Measurements from ENCODE around the gene MYCBPAP.

The MYCBPAP gene

DNA sequence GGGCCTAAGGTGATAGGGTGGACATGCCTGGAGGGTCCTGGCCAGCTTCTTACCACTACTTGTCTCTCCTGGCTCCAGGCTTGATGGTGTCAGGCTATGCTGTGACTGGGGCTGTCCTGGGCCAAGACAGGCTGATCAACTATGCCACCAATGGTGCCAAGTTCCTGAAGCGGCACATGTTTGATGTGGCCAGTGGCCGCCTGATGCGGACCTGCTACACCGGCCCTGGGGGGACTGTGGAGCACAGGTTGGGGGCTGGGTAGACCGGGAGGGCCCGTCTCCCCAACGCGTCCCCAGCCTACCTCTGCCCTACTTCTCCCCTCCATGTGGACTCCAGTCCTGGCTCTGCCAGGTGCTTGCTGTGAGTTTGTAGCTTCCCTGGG, 43.2 kb downstream of the MYCBPAP start:
- H3K4me3 ChIP-seq (replicated peaks; ENCODE audit: low read depth, low read length) = no peak overlapping the region
- TF ChIP-seq, protein P1, sequence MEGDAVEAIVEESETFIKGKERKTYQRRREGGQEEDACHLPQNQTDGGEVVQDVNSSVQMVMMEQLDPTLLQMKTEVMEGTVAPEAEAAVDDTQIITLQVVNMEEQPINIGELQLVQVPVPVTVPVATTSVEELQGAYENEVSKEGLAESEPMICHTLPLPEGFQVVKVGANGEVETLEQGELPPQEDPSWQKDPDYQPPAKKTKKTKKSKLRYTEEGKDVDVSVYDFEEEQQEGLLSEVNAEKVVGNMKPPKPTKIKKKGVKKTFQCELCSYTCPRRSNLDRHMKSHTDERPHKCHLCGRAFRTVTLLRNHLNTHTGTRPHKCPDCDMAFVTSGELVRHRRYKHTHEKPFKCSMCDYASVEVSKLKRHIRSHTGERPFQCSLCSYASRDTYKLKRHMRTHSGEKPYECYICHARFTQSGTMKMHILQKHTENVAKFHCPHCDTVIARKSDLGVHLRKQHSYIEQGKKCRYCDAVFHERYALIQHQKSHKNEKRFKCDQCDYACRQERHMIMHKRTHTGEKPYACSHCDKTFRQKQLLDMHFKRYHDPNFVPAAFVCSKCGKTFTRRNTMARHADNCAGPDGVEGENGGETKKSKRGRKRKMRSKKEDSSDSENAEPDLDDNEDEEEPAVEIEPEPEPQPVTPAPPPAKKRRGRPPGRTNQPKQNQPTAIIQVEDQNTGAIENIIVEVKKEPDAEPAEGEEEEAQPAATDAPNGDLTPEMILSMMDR (IDR thresholded peaks at IDR 0.05; ENCODE audit: low read length, missing control alignments) = no peak
- no peak for DNase-seq (ENCODE audit: low read depth)

DNA sequence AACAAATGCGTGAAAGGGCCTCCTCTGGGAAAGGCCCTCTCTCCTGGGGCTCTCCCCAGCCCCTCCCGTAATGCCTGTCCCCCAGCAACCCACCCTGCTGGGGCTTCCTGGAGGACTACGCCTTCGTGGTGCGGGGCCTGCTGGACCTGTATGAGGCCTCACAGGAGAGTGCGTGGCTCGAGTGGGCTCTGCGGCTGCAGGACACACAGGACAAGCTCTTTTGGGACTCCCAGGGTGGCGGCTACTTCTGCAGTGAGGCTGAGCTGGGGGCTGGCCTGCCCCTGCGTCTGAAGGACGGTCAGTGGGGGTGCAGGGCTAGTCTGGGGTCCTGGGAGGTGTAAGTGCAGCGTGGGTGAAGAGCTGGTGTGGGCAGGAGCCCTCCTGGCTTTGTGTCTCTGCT, 43.6 kb downstream of the MYCBPAP start:
- H3K4me3 ChIP-seq (replicated peaks; ENCODE audit: low read depth, low read length) = no peak overlapping the region
- no peak for DNase-seq (ENCODE audit: low read depth)
- TF ChIP-seq, protein P1 (IDR thresholded peaks at IDR 0.05; ENCODE audit: low read length, missing control alignments) = no peak

DNA sequence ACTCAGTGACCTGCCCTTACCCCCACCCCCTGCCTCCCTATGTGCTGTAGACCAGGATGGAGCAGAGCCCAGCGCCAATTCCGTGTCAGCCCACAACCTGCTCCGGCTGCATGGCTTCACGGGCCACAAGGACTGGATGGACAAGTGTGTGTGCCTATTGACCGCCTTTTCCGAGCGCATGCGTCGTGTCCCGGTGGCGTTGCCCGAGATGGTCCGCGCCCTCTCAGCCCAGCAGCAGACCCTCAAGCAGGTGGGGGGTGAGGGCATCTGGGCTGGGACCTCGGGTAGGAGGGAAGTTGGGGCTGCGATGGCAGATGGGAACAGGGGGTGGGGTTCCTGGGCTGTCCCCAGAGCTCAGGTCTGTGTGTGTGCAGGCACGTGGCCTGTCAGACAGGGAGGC, 46.0 kb downstream of the MYCBPAP start:
- DNase-seq (ENCODE audit: low read depth) = no peak
- TF ChIP-seq, protein P1 (IDR thresholded peaks at IDR 0.05; ENCODE audit: low read length, missing control alignments) = no peak
- H3K4me3 ChIP-seq (replicated peaks; ENCODE audit: low read depth, low read length) = no peak overlapping the region

DNA sequence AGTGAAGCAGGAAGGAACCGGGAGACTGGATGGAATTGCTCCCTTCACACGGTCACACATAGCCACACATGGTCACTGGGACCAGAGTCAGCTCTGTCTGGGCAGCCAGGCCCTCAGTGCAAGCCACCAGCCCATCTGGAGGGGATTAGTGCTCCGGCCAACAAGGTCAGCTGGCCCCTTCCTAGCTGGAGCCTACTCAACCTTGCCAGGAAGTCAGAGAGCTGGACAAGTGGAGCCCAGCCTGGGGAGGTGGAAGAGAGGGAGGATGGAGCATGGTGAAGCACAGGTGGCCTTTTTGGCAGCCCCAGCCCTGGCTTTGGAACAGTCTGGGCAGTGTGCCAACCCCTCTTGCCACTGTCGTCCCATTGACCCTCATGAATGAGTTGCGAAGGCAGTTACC, 48.6 kb downstream of the MYCBPAP start:
- DNase-seq (ENCODE audit: low read depth) = no peak
- TF ChIP-seq, protein P1 (IDR thresholded peaks at IDR 0.05; ENCODE audit: low read length, missing control alignments) = no peak
- H3K4me3 ChIP-seq (replicated peaks; ENCODE audit: low read depth, low read length) = no peak overlapping the region

DNA sequence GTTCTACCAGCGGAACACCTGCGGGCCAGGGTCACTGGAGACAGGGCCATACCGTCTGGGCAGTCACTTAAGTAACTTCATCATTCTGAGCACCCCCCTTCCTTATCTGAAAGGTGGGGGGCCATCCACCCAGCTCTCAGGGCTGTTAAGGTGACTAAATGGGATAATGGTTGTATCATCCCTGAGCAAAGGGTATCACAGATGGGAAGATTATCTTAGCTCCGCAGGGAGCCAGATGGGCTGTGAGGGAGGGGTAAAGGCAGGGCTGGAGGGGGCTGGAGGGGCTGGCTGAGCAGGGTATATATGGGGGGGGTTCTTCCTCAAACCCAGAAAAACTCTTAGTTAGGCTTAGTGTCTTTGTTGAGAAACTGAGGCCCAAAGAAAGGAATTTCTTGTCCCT, 49.4 kb downstream of the MYCBPAP start:
- no peak overlapping the region for H3K4me3 ChIP-seq (replicated peaks; ENCODE audit: low read depth, low read length)
- no peak for DNase-seq (ENCODE audit: low read depth)
- TF ChIP-seq, protein P1 (IDR thresholded peaks at IDR 0.05; ENCODE audit: low read length, missing control alignments) = no peak

DNA sequence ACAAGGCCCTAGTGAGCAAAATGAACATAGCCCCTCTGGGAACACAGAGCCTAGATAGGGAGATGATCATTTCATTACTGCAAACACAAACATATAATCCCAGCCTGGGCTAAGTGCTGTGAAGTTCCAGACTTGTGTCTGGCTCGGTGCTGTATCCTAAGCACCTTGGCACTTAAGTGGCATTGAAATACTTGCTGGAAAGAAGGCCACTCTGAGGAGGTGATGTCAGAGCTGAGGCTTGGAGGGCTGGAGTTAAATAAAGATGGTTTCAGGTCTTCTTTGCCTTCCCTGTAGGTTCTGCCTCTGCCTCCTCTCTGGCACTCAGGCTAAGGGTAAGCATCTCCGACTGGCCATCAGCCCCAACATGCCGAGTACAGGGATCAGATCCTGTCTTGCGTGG, 49.9 kb downstream of the MYCBPAP start:
- no peak for DNase-seq (ENCODE audit: low read depth)
- TF ChIP-seq, protein P1 (IDR thresholded peaks at IDR 0.05; ENCODE audit: low read length, missing control alignments) = no peak
- no peak overlapping the region for H3K4me3 ChIP-seq (replicated peaks; ENCODE audit: low read depth, low read length)

DNA sequence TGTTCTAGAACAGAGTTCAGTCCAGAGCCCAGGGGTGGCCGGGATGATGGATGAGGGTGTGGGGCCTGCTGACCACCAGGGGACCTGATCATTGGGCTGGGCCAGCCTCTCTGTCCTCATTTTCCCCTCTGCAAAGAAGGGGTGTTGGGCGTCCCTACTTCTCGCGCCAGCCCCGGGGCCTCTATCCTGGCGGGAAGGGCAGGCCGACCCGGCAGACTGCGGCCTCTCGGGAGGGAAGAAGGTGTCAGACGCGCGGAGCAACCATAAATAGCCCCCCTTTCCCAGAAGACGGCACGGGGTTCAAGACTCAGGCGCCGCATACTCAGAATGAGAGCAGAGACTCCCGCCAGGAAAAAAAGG, 50.3 kb downstream of the MYCBPAP start:
- no peak overlapping the region for H3K4me3 ChIP-seq (replicated peaks; ENCODE audit: low read depth, low read length)
- TF ChIP-seq, protein P1 (IDR thresholded peaks at IDR 0.05; ENCODE audit: low read length, missing control alignments) = no peak
- DNase-seq (ENCODE audit: low read depth) = no peak
